KOPT-K1 (cell line): ENCODE results near the gene EIF4E1B.
"Not testable (repeated sequence)": the region's sequence is repeated elsewhere in the genome, so short reads cannot be mapped to it uniquely, and the experiment has no call there.

Source experiments
- H3K27ac ChIP-seq: fragments of 200-600 bp; sonication (generic); 2 replicates; pipeline ENCODE4 v1.5.1; 2016; ENCODE audit warnings: antibody characterized with exemption, mild to moderate bottlenecking, low read depth, low read length; ENCODE audit not compliant: poor library complexity, severe bottlenecking
- H3K36me3 ChIP-seq: fragments of 200-600 bp; sonication (generic); 2 replicates; pipeline ENCODE4 v1.5.1; 2017; ENCODE audit warnings: antibody characterized with exemption, mild to moderate bottlenecking, low read length, moderate library complexity; ENCODE audit not compliant: insufficient read depth
- H3K9me3 ChIP-seq: fragments of 200-600 bp; sonication (generic); 2 replicates; pipeline ENCODE4 v1.5.1; 2017; ENCODE audit warnings: antibody characterized with exemption, low read length, mild to moderate bottlenecking; ENCODE audit not compliant: insufficient read depth, poor library complexity, severe bottlenecking

The EIF4E1B gene

GRCh38 chr5:176597417-176598389 is 32.8 kb upstream of the EIF4E1B start:
- Histone ChIP-seq H3K36me3 (no peaks in the 10 kb centered on the region), H3K27ac (no peak overlapping the region), H3K9me3 (no peaks in the 10 kb centered on the region)

- H3K9me3 ChIP-seq, H3K36me3 ChIP-seq, H3K27ac ChIP-seq: not testable (repeated sequence)
Observed at GRCh38 chr5:176599749-176600430, 30.6 kb upstream of the EIF4E1B start.

GRCh38 chr5:176601901-176602482 is 28.5 kb upstream of the EIF4E1B start:
- Histone ChIP-seq H3K36me3 (no peaks in the 10 kb centered on the region), H3K27ac (no peak overlapping the region), H3K9me3 (no peaks in the 10 kb centered on the region)

- H3K36me3 ChIP-seq = no peaks in the 10 kb centered on the region
- H3K9me3 ChIP-seq = no peaks in the 10 kb centered on the region
- H3K27ac ChIP-seq = no peak overlapping the region
Observed at GRCh38 chr5:176603091-176603490, 27.4 kb upstream of the EIF4E1B start.

- Histone ChIP-seq H3K27ac (no peak overlapping the region), H3K36me3 (no peaks in the 10 kb centered on the region), H3K9me3 (no peaks in the 10 kb centered on the region)
Observed at GRCh38 chr5:176606032-176606431, 24.4 kb upstream of the EIF4E1B start.

- Histone ChIP-seq H3K36me3 (no peaks in the 10 kb centered on the region), H3K27ac (no peak overlapping the region), H3K9me3 (no peaks in the 10 kb centered on the region)
Observed at GRCh38 chr5:176606875-176607274, 23.6 kb upstream of the EIF4E1B start.

- Histone ChIP-seq H3K36me3 (no peaks in the 10 kb centered on the region), H3K27ac (no peak overlapping the region), H3K9me3 (no peaks in the 10 kb centered on the region)
Observed at GRCh38 chr5:176608142-176608705, 22.3 kb upstream of the EIF4E1B start.

GRCh38 chr5:176608937-176609723 is 21.3 kb upstream of the EIF4E1B start:
- Histone ChIP-seq H3K27ac (no peak overlapping the region), H3K36me3 (no peaks in the 10 kb centered on the region), H3K9me3 (no peaks in the 10 kb centered on the region)

- no peak within 1 kb of the TSS for H3K27ac ChIP-seq
- H3K9me3 ChIP-seq = no peaks in the 10 kb centered on the region
- no peaks in the 10 kb centered on the region for H3K36me3 ChIP-seq
Observed at GRCh38 chr5:176609724-176610434, 20.6 kb upstream of the EIF4E1B start, which contains the start of gene GPRIN1. Gene GPRIN1, minus strand, starts transcription at chr5:176610156. Its CDS starts 10,322 bp downstream, at chr5:176599834.

- no peaks in the 10 kb centered on the region for H3K9me3 ChIP-seq
- H3K27ac ChIP-seq = no peak overlapping the region
- H3K36me3 ChIP-seq = no peaks in the 10 kb centered on the region
Observed at GRCh38 chr5:176610435-176610773, 20.1 kb upstream of the EIF4E1B start.

- Histone ChIP-seq H3K36me3 (no peaks in the 10 kb centered on the region), H3K27ac (no peak overlapping the region), H3K9me3 (no peaks in the 10 kb centered on the region)
Observed at GRCh38 chr5:176611435-176611834, 19.0 kb upstream of the EIF4E1B start.

GRCh38 chr5:176612008-176612407 is 18.5 kb upstream of the EIF4E1B start:
- no peak overlapping the region for H3K27ac ChIP-seq
- no peaks in the 10 kb centered on the region for H3K36me3 ChIP-seq
- no peaks in the 10 kb centered on the region for H3K9me3 ChIP-seq

- Histone ChIP-seq H3K9me3 (no peaks in the 10 kb centered on the region), H3K27ac (no peak overlapping the region), H3K36me3 (no peaks in the 10 kb centered on the region)
Observed at GRCh38 chr5:176612855-176613254, 17.6 kb upstream of the EIF4E1B start.
